ENCODE measurements around the gene GAS2.
"Not testable (repeated sequence)": the region's sequence is repeated elsewhere in the genome, so short reads cannot be mapped to it uniquely, and the experiment has no call there.

The GAS2 gene

DNA sequence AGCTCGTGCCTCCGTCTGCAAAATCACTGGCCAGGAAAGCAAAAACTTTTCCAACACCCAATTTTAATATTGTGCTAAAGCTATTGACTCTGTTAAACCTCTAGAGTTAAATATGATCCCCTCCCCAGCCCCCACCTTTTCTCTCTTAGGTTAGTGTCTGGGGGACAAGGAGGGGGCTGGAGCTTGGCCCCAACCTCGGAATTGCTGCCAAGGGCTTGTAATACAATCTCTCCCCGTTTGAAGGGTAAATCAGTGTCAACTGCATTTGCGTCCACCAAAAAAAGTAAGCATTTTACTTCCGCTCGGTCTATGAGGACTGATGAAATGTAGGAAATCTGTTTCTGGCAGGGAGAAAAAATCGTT is at the start of gene GAS2:
TSS of gene GAS2 (plus strand) at position 287 of the 363 bp plus-strand sequence. CDS start 8,259 bp downstream, outside the sequence.
- H3K4me3 ChIP-seq (ENCODE audit: low read depth, low read length) = peak within 1 kb of the TSS; percentile 47

DNA sequence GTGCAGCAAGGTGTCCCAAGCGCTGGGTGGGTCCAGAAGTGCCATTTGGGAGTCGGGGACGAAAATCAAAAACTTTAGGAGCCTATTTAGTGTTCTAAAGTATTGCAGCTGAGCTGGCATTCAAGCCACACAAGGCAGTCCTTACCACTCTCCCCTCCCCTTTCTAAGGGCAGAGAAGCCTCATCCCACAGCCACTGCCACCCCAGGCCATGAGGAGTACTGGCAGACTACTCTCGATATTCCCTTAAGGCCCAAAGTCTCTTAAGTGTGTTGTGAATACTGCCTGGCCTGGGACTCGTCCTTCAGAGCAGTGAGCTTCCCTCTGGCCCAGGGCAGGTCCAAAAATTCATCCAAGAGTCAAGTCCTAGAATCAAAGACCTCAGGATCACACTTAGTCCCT is 48.5 kb upstream of the GAS2 start:
- no peak overlapping the region for H3K4me3 ChIP-seq (ENCODE audit: low read depth, low read length)

DNA sequence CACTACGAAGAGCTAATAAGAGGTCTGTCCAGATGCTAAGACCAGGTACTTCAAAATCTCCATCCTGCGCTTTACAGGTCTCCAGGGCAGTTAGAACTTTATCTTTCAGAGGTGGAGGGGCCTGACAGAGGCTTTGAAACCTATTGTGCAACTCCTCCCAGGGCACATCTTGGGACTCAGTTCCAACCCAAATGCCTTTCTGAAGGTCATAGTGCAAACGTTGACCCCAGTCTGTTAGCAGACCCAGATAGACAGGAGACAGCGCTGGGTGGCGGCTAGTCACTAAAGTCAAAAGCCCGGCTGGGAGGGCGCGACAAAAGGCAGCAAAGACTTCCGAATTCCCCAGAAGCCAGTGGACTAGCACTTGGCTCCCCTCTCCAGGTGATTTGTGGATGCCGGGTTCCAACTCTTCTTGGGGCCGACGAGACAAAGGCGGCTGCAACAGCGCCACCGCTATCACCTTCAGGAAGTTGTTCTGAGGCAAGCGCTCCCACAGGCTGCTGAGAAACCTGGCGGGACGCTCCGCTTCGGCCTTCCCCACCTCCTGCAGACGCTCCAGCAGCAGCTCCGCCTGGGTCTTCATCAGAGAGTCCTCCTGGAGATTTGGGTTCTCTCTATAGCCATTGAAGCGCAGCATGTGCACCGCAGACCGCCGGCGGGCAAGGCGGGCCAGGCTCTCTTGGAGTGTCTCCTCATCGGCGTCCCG is 41.5 kb upstream of the GAS2 start:
- peak overlapping the region; percentile 83 for H3K4me3 ChIP-seq (ENCODE audit: low read depth, low read length)

DNA sequence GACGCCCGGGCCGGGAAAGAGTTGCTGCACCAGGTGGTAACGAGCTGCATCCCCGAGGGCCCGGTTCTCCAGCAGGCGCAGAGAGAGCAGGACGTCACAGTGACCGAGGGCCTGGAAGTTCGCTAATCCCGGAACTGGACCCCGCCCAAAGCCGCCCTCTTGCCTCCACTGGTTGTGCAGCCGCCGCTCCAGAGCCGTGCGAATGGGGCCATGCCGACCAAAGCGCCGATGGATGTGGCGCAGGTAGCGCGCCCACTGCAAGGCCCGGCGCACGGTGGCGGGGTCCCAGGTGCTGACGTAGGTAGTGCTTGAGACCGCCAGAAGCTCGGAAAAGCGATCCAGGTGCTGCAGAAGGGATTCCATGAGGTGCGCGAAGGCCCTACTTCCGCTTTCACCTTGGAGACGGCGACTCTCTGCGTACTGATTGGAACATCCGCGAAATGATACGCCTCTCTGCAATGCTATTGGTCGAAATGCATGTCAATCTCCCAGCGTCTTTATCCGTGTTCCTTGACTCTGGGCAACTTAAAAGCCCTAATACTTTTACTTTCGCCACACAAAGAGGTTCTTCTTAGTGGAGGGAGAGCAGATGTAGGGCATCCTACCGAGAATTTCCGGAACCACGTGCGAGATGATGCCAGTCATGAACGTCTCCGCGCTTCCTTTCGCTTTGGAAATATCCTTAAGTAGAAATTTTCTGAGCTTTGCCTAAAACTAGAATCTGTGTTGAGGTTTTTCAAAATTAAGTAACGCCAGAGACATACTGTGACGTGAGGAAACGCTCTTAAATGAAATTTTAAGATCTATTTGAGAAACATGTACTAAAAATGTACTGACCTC is 40.7 kb upstream of the GAS2 start, which contains the start of gene FANCF:
TSS of gene FANCF (minus strand) at position 376 of the 840 bp plus-strand sequence. CDS start at position 363, 13 bp downstream.
- H3K4me3 ChIP-seq (ENCODE audit: low read depth, low read length) = peak within 1 kb of the TSS; percentile 83

DNA sequence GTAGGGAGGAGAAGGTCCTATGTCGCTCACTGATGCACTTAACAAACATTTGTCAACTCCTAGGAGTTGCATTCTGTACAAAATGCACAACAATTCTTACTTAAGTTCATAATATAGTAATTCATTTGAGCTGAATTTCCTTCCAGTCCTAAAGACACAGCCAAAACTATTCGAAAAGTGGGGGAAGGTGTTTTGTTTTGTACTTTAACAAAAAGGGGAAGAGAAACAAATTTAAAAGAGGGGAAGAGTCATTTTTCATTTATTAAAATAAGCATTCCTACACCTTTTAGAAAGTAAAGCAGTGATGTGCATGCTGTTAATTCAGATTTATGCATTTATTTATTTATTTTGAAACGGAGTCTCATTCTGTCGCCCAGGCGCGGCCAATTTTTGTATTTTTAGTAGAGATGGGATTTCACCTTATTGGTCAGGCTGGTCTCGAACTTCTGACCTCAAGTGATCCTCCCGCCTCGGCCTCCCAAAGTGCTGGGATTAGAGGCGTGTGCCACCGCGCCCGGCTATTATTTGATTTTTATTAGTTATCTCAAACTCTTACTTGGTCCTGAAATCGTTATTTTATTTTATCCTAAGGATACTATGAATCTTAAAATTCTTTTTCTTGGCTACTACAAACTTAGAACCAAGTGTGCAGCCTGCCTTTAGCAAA is 39.7 kb upstream of the GAS2 start:
- no peak overlapping the region for H3K4me3 ChIP-seq (ENCODE audit: low read depth, low read length)

DNA sequence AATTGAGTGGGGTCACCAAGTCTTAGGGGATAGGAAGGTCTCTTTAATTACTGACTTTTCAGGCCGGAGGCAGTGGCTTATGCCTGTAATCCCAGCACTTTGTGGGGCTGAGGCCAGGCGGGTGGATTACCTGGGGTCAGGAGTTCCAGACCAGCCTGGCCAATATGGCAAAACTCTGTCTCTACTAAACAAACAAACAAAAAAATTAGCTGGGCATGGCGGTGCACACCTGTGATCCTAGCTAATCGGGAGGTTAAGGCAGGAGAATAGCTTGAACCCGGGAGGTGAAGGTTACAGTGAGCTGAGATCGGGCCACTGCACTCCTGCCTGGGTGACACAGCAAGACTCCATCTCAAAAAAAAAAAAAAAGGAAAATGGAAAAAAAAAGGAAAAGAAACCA is 39.0 kb upstream of the GAS2 start:
- no peak overlapping the region for H3K4me3 ChIP-seq (ENCODE audit: low read depth, low read length)

DNA sequence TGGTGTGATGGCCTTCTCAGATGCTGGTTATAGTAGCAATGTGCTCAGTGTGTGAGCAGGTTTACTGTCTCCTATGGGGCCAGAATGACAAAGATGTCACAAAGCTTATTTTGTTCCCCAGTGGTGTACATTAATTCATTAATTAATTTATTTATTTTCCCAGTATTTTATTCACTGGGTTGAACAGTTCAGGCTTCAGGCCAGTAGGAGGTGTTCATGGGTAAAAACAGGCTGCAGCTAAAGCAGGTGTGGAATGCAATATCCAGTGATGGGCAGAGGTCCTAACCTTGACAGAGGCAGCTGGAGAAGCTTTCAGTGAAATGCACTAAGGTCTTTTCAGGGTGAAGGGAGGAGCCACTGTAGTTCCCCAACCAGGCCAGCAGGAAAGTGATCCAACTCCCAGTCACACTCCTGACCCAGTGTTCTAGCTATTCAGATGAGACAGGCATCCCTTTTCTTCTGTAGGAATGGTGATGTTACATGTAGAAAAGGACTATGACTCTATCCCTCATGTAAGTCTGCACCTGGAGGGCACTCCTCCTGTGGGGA is 33.0 kb upstream of the GAS2 start:
- H3K4me3 ChIP-seq (ENCODE audit: low read depth, low read length) = no peak overlapping the region

DNA sequence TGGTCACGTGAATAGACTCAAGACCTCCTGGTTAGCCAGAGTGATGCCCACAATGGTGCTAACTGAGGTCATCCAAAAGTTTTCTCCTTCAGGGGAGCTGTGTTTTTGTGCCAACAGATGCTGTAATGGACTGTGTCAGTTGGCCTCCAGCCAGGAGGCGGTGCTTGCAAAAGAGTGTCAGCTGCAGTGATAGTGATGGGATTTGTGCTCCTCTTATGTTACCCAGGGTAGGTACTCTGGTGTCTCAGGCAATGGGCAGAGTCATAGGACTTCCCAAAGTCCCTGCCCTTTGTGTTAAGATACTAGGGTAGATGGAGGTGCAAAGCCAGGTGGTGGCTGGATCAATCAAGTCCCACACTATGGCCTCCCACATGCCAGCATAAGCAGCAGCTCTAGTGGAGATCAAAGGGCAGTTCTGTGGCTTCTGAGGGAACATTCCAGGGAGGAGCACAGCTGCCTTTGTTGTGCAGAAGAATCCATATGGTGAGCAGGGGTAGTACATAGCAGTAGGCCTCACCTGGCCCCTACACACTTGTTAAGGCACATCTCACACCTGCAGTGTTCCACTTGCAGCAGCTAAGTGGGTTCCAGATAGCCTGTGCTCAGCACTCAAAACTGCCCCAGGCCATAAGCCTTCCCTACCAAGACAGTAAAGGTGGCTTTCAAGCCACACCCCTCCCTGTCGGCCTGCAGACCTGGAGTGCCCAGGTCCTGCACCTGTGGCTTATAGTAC is 31.3 kb upstream of the GAS2 start:
- no peak overlapping the region for H3K4me3 ChIP-seq (ENCODE audit: low read depth, low read length)

DNA sequence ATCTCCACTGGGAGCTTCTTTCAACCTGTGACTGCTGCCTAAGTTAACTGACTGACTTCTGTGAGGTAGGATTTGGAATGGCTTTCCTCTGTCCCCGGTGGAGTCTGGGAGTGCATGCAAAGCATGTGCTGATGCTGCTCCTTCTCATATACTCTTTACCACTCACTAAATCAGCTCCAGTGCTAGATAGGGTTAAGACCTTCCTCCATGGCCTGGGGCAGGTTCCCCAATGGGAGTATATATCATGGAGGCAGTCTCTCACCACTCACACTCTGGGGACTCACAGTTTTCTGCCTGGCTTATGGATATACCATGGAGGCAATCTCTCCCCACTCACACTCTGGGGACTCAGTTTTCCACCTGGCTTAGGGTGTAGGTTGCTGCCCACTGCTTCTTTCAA is 30.7 kb upstream of the GAS2 start:
- no peak overlapping the region for H3K4me3 ChIP-seq (ENCODE audit: low read depth, low read length)

DNA sequence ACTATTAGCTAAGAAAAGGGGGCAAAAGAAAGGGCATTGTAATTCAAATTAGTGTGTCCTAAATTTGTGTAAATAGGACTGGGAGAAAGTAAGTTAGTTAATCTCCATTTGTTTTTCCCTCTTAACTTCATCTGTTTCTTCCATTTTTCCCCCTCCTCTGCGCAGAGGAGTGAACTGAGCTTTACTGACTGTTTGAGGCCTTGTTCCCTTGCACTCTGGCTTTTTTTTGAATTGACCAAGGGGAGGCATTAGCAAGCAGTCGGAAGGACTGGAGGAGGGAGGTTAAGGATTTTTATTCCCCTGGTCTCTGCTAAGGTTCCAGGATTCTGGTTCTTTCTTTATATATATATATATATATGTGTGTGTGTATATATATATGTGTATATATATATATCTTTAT is 25.5 kb upstream of the GAS2 start:
- H3K4me3 ChIP-seq (ENCODE audit: low read depth, low read length) = no peak overlapping the region

DNA sequence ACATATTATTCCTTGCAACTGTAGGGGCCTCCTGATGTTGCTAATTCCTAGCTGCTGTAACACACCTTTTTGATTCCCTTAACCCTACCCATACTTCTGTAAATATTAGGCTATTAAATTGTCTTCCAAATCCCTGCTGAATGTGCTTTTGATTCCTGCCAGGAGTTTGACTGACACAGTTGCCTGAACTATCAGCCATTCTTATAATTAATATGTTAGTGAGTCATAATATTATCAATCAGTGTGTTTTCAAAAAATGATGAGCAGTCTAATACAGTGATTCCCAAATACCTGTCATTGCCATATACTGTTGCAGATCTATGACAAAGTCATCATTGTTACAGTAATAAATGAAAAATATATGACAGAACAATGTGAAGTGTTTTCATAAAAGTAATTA is 24.9 kb upstream of the GAS2 start:
- no peak overlapping the region for H3K4me3 ChIP-seq (ENCODE audit: low read depth, low read length)

DNA sequence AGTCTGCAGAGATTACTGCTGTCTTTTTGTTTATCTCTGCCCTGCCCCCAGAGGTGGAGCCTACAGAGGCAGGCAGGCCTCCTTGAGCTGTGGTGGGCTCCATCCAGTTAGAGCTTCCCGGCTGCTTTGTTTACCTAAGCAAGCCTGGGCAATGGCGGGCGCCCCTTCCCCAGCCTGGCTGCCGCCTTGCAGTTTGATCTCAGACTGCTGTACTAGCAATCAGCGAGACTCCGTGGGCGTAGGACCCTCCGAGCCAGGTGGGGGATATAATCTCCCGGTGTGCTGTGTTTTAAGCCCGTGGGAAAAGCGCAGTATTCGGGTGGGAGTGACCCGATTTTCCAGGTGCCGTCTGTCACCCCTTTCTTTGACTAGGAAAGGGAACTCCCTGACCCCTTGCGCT is 14.1 kb upstream of the GAS2 start:
- H3K4me3 ChIP-seq (ENCODE audit: low read depth, low read length) = not testable (repeated sequence)

DNA sequence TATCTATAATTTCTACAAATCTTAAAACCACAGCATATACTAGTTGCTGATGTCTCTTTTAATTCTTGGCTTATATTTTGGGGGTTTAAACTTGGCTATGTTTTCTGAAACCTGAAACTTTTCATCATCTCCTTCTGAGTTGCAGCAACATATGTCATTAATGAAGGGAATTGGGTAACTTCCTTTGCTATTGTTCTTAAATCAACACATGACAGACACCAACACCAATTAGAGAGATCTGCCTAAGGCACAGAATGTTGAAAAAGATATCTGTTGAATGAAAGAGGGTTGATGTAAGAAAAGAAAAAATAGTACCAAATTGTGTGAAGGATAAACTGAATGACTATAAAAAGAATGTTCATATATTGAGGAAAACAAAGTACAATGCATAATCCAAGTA is 10.3 kb upstream of the GAS2 start:
- H3K4me3 ChIP-seq (ENCODE audit: low read depth, low read length) = no peak overlapping the region

DNA sequence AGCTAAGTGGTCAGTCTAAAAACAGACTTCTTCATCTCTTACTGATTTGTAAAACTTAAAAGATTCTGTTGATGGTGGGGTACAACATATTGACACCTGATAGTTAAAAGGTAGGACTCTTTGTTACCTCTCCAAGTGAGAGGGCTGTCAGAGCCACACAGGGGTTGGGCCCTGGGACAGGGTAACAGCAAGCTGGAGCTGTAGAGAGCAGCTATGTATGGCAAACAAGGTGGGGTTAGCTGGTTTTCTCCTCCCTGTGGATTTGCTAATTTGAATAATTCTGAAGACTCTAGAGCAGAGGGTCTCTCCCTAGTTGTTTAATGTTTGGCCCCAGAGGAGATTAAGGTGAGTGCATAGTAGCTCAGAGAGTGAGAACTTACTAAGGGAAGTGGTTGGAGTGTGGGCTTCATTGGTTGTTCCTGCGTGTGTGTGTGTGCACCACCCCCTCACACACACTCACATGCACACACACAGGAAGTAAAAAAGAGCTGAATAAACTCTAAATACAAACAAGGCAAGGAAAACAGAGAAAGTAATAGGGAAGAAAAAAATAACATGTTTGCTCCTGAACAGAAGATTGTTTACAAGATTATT is 9.2 kb upstream of the GAS2 start:
- H3K4me3 ChIP-seq (ENCODE audit: low read depth, low read length) = no peak overlapping the region

DNA sequence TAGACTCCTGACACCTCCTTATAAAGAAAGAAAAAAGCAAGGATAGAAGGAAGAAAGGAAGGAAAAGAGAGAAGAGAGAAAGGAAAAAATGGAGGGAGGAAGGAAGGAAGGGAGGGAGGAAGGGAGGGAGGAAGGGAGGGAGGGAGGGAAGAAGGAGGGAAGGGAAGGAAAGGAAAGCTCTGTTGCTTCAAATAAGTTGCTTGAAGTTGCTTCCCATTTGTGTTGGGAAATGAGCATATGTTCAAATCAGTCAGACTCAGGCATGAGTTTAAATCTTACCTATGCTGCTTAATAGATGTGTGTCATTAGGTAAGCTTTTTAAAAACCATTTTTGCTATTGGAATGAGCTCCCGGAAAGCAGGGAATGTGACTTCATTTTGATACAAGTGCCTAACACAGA is 6.6 kb upstream of the GAS2 start:
- no peak overlapping the region for H3K4me3 ChIP-seq (ENCODE audit: low read depth, low read length)

DNA sequence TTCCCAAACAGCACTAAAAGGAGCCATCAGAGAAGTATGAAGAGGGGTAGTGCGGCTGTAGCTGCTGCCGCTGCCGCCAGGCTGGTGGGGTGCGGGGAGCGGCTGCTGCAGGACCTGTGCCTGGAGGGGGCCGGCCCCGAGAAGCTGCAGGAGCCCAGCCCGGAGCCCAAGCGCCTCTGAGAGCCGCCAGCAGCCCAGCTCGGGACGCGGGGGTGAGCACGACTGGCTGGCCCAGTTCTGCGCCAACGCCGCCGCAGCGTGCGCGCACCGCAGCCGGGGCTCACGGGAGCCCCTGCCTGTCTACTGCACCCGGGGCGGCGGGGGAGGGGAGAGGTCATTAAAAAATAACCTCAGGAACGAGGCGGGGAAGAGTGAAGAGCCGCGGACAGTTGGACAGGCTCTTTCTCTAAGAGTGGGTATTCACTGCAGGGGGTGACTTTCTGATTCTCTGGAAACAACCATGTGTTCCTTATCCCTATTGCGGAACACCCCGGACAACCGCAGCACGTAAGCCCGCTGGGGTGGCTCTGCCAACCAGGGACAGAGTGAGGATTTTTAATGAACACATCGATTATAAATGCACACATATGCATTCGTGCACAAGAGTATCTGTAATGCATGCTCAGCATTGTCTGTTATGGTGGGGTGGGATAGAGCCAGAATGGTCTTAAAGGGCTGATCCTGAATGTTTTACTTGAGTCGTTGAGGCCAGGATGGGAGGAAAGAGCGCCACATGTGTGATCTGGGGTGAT is 453 bp downstream of the GAS2 start:
- H3K4me3 ChIP-seq (ENCODE audit: low read depth, low read length) = peak overlapping the region; percentile 47

DNA sequence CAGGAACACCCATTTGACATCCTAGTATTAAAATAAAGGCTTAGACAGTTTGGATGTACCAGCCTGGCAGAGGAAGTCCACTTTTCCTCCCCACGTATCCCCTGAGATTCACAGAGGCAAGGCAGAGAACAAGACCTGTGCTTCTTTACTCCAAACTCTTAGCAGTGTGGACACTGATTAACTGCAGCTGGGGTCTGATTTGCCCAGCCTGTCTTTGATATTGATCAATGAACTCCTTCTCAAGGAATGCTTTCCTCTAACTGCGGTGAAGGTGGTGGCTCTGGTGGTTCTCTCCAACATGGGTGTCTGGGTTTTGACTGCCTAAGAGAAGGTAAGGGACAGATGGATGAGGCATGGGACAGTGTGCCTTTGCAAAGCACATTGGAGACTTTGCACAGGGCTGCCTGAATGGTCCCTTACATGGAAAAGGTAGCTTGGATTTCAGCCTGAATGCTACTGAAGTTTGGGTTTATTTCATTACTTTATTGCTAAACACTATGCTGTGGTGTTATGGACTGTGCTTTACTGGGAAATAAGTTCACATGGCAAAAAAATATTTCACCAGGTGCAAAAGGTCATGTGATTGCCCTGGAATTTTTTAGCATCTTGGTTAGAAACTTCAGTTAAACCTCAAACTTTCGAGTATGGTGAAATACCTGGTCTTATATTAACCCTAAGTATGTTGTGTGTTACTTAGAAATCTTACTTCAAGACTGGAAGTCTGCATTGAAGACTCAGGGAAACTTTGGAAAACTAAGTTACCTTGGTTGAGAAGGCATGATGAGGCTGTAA is 1.8 kb downstream of the GAS2 start:
- H3K4me3 ChIP-seq (ENCODE audit: low read depth, low read length) = no peak overlapping the region

DNA sequence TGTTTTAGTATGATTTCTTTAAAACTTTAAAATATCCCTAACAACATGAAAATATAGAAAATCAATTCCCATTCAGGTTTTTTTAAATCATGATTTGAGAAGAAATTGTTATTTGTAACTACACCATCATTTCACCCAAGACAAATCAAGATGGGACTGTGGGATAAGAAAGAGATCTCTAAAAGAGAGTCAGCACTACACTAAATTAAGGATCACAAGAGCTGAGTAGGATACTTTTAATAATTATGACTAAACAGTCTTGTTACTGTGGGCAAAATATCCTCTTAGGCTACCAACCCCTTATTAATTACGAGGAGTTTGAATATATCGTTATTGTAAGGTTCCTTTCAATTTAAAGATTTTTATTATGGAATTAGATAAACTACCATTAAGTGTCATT is 3.0 kb downstream of the GAS2 start:
- H3K4me3 ChIP-seq (ENCODE audit: low read depth, low read length) = no peak overlapping the region

DNA sequence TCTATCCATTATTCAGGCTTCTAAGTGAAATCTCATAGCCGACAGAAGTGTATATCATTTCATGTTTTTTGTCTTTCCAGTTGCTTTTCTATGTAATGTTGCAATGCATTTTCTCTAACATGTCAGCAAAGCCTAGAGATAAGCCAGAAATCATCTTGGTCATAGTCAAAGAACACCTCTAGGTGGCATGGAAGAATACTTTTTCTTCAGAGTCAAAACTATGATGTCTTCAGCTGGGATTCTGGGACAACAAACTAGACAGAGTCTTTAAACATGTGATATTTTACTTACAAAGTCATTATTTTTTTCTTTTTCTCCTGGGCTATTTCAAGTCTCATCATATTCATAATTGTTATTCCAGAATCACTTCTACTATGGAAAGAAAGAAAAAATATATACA is 4.4 kb downstream of the GAS2 start:
- H3K4me3 ChIP-seq (ENCODE audit: low read depth, low read length) = no peak overlapping the region

All from iPS-11a (cell line).